H1 (cell line): ENCODE measurements around the gene RNASE7. TPM values are rescaled to one million over a fixed set of nuclear protein-coding genes. Genes with fewer than 3 reads are reported as not detected.
A peak's percentile ranks its signal among the peaks of the same experiment; 100 is the strongest.

Experiments used
- BCL11A ChIP-seq, 2 experiments: IDR thresholded peaks; one replicate each; pipeline ENCODE4 v1.6.1; 2011; ENCODE audit warnings: low read depth in 2 of 2, low read length in 2 of 2, mild to moderate bottlenecking in 2 of 2
- CTBP2 ChIP-seq: IDR thresholded peaks from 2 replicates; pipeline ENCODE4 v1.7.0; 2011; ENCODE audit warnings: borderline replicate concordance, mild to moderate bottlenecking, moderate library complexity, mixed read lengths, low read length; ENCODE audit not compliant: insufficient read depth, insufficient read length
- EZH2 ChIP-seq: fragments of 200-600 bp; sonication (generic); IDR thresholded peaks from 2 replicates; pipeline ENCODE4 v1.7.1; 2012; ENCODE audit warnings: low read depth, mild to moderate bottlenecking, moderate library complexity, low read length, inconsistent platforms; ENCODE audit not compliant: severe bottlenecking
- KDM1A ChIP-seq: fragments of 200-600, 300-600 bp; sonication (generic); IDR thresholded peaks from 2 replicates; pipeline ENCODE4 v1.7.1; 2016; ENCODE audit warnings: mild to moderate bottlenecking, low read length, borderline replicate concordance
- KDM4A ChIP-seq: IDR thresholded peaks from one replicate; pipeline ENCODE4 v1.7.1; 2012; ENCODE audit warnings: low read depth, mild to moderate bottlenecking, moderate library complexity, low read length, inconsistent platforms; ENCODE audit not compliant: severe bottlenecking
- MAFK ChIP-seq: IDR thresholded peaks from 2 replicates; pipeline ENCODE4 v1.6.1; 2012; ENCODE audit warnings: low read depth, mild to moderate bottlenecking, improper control_type of control experiment, low read length
- MAX ChIP-seq: IDR thresholded peaks from 2 replicates; pipeline ENCODE4 v1.6.1; 2012; ENCODE audit warnings: inconsistent platforms
- SUZ12 ChIP-seq: fragments of 200-600 bp; sonication (generic); IDR thresholded peaks from 2 replicates; pipeline ENCODE4 v1.6.1; 2012; ENCODE audit warnings: mild to moderate bottlenecking, inconsistent platforms, low read length, moderate library complexity, mixed read lengths
- polyA plus RNA-seq, 7 experiments: library from polyadenylated mRNA; depleted of rRNA in 3 of 7; stranded (reverse) in 5 of 7; unstranded in 2 of 7; fragments of >200 nt in 5 of 7; fragments of 200-250 nt in 2 of 7; gene quantifications; 1 replicate in 5 of 7; 2 replicates in 1 of 7; 4 replicates in 1 of 7; pipeline versions ENCODE4 v1.2.1 to v1.2.3, GENCODE V29; 2011 to 2013; ENCODE audit warnings: missing spikeins in 2 of 7, mixed read lengths in 2 of 7
- total RNA-seq: library from RNA; stranded (reverse); fragmentation: NEBNext Ultra II Directional; extraction: Animal tissue kit (Norgen Biotek cat#: 25700); gene quantifications from 2 replicates; pipeline ENCODE4 v1.2.1, GENCODE V29; 2021

The RNASE7 gene
- total and polyA plus RNA-seq, 2 of the 8 experiments (the other 6 are each of a cell fraction or from before 2014, with no cell fraction given) = not detected

GRCh38 chr14:21024585-21025370 is 17.4 kb upstream of the RNASE7 start, which contains the start of gene NDRG2 (continued):
- TF ChIP-seq MAX (no peak; the same call in 1 of the 2 replicates), KDM1A (no peak), EZH2 (peak; percentile 35), MAFK (no peak), KDM4A (peak; percentile 49), CTBP2 (peak; percentile 68), SUZ12 (0 out of 2 replicates have a peak, but pooled peaks have one; percentile 13), BCL11A (IDR thresholded peaks at IDR 0.05; ENCODE audit: low read depth in 2 of 2, low read length in 2 of 2) (no peak)
- TF ChIP-seq, all 59 proteins: peak for 9
